ENCODE results near the gene ZDHHC18. TPM values are rescaled to one million over a fixed set of nuclear protein-coding genes. Genes with fewer than 3 reads are reported as not detected.

Gene ZDHHC18
- total RNA-seq, 1 experiment from 2014 or later: 33.1 TPM

GRCh38 chr1:26839779-26840178 lies 13.3 kb downstream of the ZDHHC18 start:
- Histone ChIP-seq H3K79me2 (ENCODE audit: insufficient read depth, low read length) (no peaks in the 10 kb centered on the region), H2BK120ac (ENCODE audit: low read depth, low read length, poor library complexity, severe bottlenecking) (no peak overlapping the region), H4K5ac (ENCODE audit: insufficient read length, low read depth, low read length) (no peak overlapping the region), H3K9me3 (ENCODE audit: control insufficient read depth, low read depth, low read length) (no peaks in the 10 kb centered on the region), H2AFZ (ENCODE audit: low read length) (no peak overlapping the region), H2BK12ac (ENCODE audit: insufficient read length, low read depth, low read length) (no peak overlapping the region), H2BK20ac (ENCODE audit: low read depth, low read length, poor library complexity, severe bottlenecking) (no peak overlapping the region), H3K4ac (ENCODE audit: low read depth, low read length) (no peak overlapping the region), H4K8ac (replicated peaks; ENCODE audit: insufficient read length, low read depth, low read length) (no peak overlapping the region), H3K14ac (ENCODE audit: insufficient read depth, low read length) (no peak overlapping the region; the same call in 1 of the 2 replicates), H2BK5ac (ENCODE audit: insufficient read length, low read length) (no peak overlapping the region), H3K27me3 (ENCODE audit: insufficient read depth, low read length) (no peaks in the 10 kb centered on the region), H3K56ac (ENCODE audit: insufficient read length, low read depth, low read length) (no peak overlapping the region), H3K18ac (ENCODE audit: insufficient read length, low read depth, low read length) (no peak overlapping the region), H3K79me1 (ENCODE audit: insufficient read depth, low read depth, low read length, poor library complexity, severe bottlenecking) (no peaks in the 10 kb centered on the region), H4K91ac (ENCODE audit: insufficient read length, low read depth, low read length) (no peak overlapping the region), H3K23ac (ENCODE audit: insufficient read length, low read depth, low read length) (no peak overlapping the region), H3K4me1 (ENCODE audit: insufficient read depth, low read length) (no peaks in the 10 kb centered on the region), H3K4me2 (ENCODE audit: insufficient read depth, insufficient read length, low read length) (no peak overlapping the region), H3K27ac (ENCODE audit: insufficient read length, low read depth, low read length) (no peak overlapping the region), H2BK15ac (ENCODE audit: low read depth, low read length) (no peak overlapping the region), H3K23me2 (ENCODE audit: insufficient read length, low read depth, low read length, poor library complexity, severe bottlenecking) (no peaks in the 10 kb centered on the region), H2AK5ac (ENCODE audit: insufficient read length, low read length) (no peak overlapping the region), H3T11ph (ENCODE audit: low read length) (no peak overlapping the region), H4K20me1 (ENCODE audit: control insufficient read depth, insufficient read depth, insufficient read length) (no peaks in the 10 kb centered on the region), H3K9ac (ENCODE audit: extremely low read depth, insufficient read length, low read length) (no peak overlapping the region)
- no peak overlapping the region for H3K4me3 Mint-ChIP-seq
- no peak for DNase-seq
- no peak overlapping the region for H3K27ac Mint-ChIP-seq
- TF ChIP-seq CTCF (conservative IDR thresholded peaks at IDR 0.05): no peak
- no peaks in the 10 kb centered on the region for H3K4me1 Mint-ChIP-seq
- H3K27me3 Mint-ChIP-seq (ENCODE audit: low read depth): no peaks in the 10 kb centered on the region
- WGBS (ENCODE audit: extremely low coverage, insufficient read length, low lambda C conversion rate): no CpG with 5 or more reads among the region's 6 CpGs
- no peaks in the 10 kb centered on the region; a peak in 1 of 5 replicates for H3K9me3 Mint-ChIP-seq
- peaks cover 18 to 60% (median 34%) of the 10 kb centered on the region in 3 experiments for H3K36me3 Mint-ChIP-seq (ENCODE audit: insufficient read depth in 1 of 3, low read depth in 3 of 3)
